Thymus (tissue), 11 donors: ENCODE data around the gene MSMB. TPM values are rescaled to one million over a fixed set of nuclear protein-coding genes. Genes with fewer than 3 reads are reported as not detected.

ENCODE experiments used
- DNase-seq, 9 donors: peaks; one replicate each; pipeline ENCODE4 v3.0.0-alpha.2; 2013; ENCODE audit warnings: low spot score in 9 of 9, low read depth in 6 of 9, missing footprints in 1 of 9
- H3K27ac ChIP-seq, 2 donors: one replicate each; pipeline ENCODE4 v1.5.1; 2013; ENCODE audit warnings: control low read depth in 1 of 2, low read depth in 1 of 2, low read length in 1 of 2, mild to moderate bottlenecking in 1 of 2, moderate library complexity in 1 of 2
- H3K27me3 ChIP-seq, 2 donors: one replicate each; pipeline ENCODE4 v1.5.1; 2013; ENCODE audit warnings: low read length in 1 of 2; ENCODE audit not compliant: control insufficient read depth in 2 of 2, insufficient read depth in 1 of 2
- H3K36me3 ChIP-seq, 2 donors: one replicate each; pipeline ENCODE4 v1.5.1; 2013; ENCODE audit warnings: low read length in 1 of 2, mild to moderate bottlenecking in 1 of 2, moderate library complexity in 1 of 2; ENCODE audit not compliant: control insufficient read depth in 2 of 2, insufficient read depth in 2 of 2
- H3K4me1 ChIP-seq, 2 donors: one replicate each; pipeline ENCODE4 v1.5.1; 2013; ENCODE audit warnings: low read length in 2 of 2; ENCODE audit not compliant: control insufficient read depth in 2 of 2, insufficient read depth in 2 of 2
- H3K4me3 ChIP-seq, 2 donors: one replicate each; pipeline ENCODE4 v1.5.1; 2013; ENCODE audit warnings: low read length in 2 of 2, control low read depth in 1 of 2, mild to moderate bottlenecking in 1 of 2
- H3K9me3 ChIP-seq, 2 donors: one replicate each; pipeline ENCODE4 v1.5.1; 2013; ENCODE audit warnings: low read length in 1 of 2, mild to moderate bottlenecking in 1 of 2; ENCODE audit not compliant: control insufficient read depth in 2 of 2, insufficient read depth in 1 of 2
- WGBS: extraction: QIAGEN DNeasy Blood & Tissue Kit; methylation state at CpG from one replicate; pipeline ENCODE4 v1.1.7; 2013; 5-methylcytosine and 5-hydroxymethylcytosine counted together
- polyA plus RNA-seq: library from polyadenylated mRNA; stranded (reverse); fragments of 200-250 nt; gene quantifications from one replicate; pipeline ENCODE4 v1.2.3, GENCODE V29; 2013
- total RNA-seq: library from RNA; stranded (reverse); fragments of 120-200 nt; gene quantifications from one replicate; pipeline ENCODE4 v1.2.4, GENCODE V29; 2013
- donor health status: healthy.

MSMB gene
- total and polyA plus RNA-seq, 2 donors: 1.1 to 8.6 TPM

DNA sequence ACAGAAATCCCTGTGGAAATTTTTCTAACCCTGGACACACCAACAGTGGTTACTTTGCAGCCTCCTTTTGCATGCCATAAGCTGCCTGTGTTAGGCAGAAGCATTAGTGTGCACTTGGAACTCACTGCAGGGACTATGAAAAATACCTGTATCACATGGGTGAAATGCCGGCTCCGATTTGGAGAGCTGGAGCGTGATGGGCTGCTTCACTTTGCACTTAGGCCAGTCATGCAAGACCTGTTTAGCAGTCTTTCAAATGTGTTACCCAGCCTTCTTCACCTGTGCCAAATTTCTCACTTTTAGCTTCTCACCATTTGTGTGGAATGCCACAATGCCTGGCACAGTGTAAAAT lies 26.9 kb downstream of the MSMB start:
- no peak for DNase-seq
- H3K4me3 ChIP-seq: no peak overlapping the region
- H3K27me3 ChIP-seq: no peaks in the 10 kb centered on the region
- H3K4me1 ChIP-seq: peaks cover 17 to 22% of the 10 kb centered on the region in 2 donors
- peaks cover 0 to 4% of the 10 kb centered on the region in 2 donors for H3K9me3 ChIP-seq
- H3K36me3 ChIP-seq: peaks cover 13 to 29% of the 10 kb centered on the region in 2 donors
- H3K27ac ChIP-seq: no peak overlapping the region
- WGBS: 83% methylated on average over 3 of the region's 3 CpGs

DNA sequence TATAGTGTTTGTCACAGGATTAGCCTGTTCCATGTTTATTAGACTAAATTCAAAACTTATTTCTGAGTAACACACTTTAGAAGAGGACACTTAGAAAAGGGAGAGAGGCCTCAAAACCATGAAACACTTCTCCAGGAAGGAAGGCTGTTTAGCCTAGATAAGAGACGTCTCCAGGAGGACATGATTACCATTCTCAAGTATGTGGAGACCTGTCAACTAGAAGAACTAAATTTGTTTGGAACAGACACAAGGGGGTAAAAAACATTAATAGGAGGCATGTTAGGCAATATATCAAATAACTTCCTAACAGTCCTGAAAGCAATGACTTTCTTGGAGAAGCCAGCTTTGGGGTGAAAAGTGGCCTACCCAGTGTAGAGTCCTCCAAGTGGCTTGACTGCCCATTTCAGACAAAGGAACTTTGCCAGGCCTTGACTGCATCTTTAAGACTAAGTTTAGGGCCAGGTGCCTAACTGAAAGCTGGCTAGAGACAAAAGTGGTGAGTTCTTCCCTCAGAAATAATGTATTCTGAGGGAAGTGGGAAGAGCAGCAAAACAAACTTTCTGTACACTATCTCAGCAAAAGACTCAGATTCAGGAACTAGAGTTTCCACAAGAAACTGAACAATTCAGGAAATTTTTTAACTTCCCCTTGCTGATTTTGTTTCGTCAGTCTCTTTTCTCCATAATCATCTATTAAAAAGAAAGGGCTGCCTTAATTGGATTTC lies 27.5 kb downstream of the MSMB start:
- Histone ChIP-seq H3K4me3 (no peak overlapping the region), H3K27me3 (no peaks in the 10 kb centered on the region), H3K4me1 (peaks cover 14 to 22% of the 10 kb centered on the region in 2 donors)

DNA sequence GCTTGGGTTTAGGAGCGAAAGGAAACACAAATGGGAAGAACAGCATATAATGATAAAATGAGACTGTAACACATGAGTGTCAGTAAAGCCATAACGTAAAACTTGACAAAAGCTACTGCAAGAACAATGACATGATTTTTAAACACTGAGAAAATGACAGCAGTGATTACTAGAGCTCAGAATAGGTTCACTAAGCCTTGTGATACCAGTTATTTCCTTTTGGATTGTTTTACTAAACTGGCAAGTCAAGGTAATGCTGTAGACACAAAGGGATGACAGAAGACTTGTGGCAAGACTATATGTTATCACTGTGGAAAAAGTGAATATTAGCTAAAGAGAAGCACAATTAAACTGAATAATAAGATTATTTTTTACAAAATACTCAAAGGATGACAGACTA lies 28.3 kb downstream of the MSMB start:
- Histone ChIP-seq H3K27me3 (no peaks in the 10 kb centered on the region), H3K4me1 (peaks cover 6 to 18% of the 10 kb centered on the region in 2 donors), H3K36me3 (peaks cover 21 to 41% of the 10 kb centered on the region in 2 donors), H3K9me3 (no peaks in the 10 kb centered on the region), H3K4me3 (no peak overlapping the region), H3K27ac (no peak overlapping the region)
- 96% methylated on average over 2 of the region's 2 CpGs for WGBS
- no peak for DNase-seq

More for the DNA sequence above, 27.5 kb downstream of the MSMB start:
- no peak overlapping the region for H3K27ac ChIP-seq
- H3K9me3 ChIP-seq: peaks cover 0 to 4% of the 10 kb centered on the region in 2 donors
- H3K36me3 ChIP-seq: peaks cover 17 to 34% of the 10 kb centered on the region in 2 donors
- 55% methylated on average over 2 of the region's 2 CpGs for WGBS
- DNase-seq: no peak

DNA sequence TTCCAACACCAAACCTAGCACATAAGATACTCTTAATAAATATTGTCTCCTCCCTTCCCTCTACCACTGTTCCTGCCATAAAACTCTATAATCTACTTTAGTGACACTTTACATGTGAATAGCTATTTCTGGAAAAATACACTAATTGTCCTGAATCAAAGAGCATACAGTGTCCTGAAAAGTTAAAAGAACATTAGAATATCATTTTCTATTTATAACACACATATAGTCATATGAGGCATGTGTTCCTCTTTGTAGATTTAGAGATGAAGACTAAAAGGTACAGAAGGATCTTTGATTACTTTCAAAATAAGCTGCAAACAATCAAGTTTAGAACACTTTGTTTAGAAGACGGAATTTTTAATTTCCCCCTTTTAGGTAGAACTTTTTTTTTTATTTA lies 29.3 kb downstream of the MSMB start:
- no peak overlapping the region for H3K27ac ChIP-seq
- no peaks in the 10 kb centered on the region for H3K9me3 ChIP-seq
- no peak for DNase-seq
- H3K36me3 ChIP-seq: peaks cover 23 to 45% of the 10 kb centered on the region in 2 donors
- H3K27me3 ChIP-seq: no peaks in the 10 kb centered on the region
- no peak overlapping the region for H3K4me3 ChIP-seq
- peaks cover 6 to 18% of the 10 kb centered on the region in 2 donors for H3K4me1 ChIP-seq
- 99% methylated on average over 1 of the region's 1 CpG for WGBS

DNA sequence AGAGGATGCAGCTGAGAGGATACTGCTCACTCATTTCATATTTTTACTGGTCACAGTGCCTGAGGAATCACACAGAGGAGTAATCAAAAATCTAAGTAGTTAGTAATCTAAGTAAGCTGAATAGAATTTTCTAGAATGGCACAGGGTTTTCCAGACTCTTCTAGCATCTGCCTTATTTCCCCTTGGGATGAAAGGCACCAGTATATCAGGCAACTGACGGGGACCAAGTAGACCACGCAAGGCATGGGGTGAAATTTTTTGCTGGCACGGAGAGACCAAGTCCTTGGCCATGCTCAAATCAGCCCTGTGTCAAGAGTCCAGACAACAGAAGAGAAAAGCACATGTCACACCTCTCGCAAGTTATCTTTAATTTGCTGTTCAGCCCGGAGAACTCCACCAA lies 29.9 kb downstream of the MSMB start:
- H3K36me3 ChIP-seq: peaks cover 27 to 50% of the 10 kb centered on the region in 2 donors
- H3K4me1 ChIP-seq: peaks cover 6 to 18% of the 10 kb centered on the region in 2 donors
- DNase-seq: no peak
- no peaks in the 10 kb centered on the region for H3K27me3 ChIP-seq
- H3K9me3 ChIP-seq: no peaks in the 10 kb centered on the region
- H3K4me3 ChIP-seq: no peak overlapping the region
- H3K27ac ChIP-seq: no peak overlapping the region
- WGBS: 98% methylated on average over 5 of the region's 5 CpGs

DNA sequence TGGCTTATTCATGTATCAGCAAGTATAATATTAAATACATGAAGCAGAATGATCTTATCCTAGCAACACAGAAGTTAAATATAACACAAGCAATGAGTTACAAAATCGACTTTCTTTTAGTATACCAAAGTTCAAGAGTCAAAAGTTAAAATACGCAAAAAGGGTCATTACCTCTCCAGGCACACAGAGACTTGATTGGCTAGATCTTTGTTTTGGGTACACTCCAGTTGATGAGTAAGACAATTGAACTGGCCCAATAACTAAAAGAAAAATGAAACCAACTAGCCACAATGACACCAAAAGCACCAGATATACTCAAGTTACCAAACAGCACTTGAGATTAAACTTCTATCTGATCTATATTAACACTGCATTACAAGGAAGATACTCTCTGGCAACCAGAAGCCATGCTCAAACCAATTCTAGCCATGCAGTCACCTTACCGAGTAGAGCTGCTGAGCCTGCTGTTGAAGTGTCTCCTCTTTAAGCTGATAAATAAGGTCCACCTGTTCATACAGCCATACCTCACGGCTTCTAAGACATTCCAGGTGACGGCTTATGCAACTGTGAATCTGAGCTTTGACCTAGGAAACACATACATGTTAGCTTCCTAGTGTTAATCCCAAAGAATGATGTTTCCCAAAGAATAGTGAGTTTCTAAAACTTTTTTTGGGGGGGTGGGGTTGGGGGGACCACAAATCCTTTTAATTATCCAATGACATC lies 31.2 kb downstream of the MSMB start:
- H3K27me3 ChIP-seq: no peaks in the 10 kb centered on the region
- WGBS: 98% methylated on average over 5 of the region's 5 CpGs
- peaks cover 3 to 12% of the 10 kb centered on the region in 2 donors for H3K4me1 ChIP-seq
- no peak for DNase-seq
- H3K36me3 ChIP-seq: peaks cover 40 to 64% of the 10 kb centered on the region in 2 donors
- H3K27ac ChIP-seq: no peak overlapping the region
- H3K4me3 ChIP-seq: no peak overlapping the region
- no peaks in the 10 kb centered on the region for H3K9me3 ChIP-seq

DNA sequence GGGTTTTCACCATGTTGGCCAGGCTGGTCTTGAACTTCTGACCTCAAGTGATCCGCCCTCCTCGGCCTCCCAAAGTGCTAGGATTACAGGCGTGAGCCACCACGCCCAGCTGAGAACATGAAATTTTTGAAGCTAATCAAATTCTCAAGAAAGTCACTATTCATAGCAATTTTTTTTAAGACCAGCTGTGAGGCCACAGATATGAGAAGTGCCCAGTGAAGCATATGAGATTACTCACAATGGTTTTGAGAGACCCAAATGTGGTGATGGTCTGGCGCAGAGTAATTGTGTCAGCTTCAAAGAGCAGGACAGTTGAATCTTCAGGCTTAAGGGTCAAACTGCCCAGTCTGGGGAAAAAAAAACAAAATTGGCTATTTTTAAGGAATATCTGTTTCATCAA lies 31.9 kb downstream of the MSMB start:
- H3K27me3 ChIP-seq: no peaks in the 10 kb centered on the region
- H3K4me1 ChIP-seq: peaks cover 3 to 6% of the 10 kb centered on the region in 2 donors
- H3K36me3 ChIP-seq: peaks cover 44 to 68% of the 10 kb centered on the region in 2 donors
- H3K27ac ChIP-seq: no peak overlapping the region
- H3K4me3 ChIP-seq: no peak overlapping the region
- H3K9me3 ChIP-seq: no peaks in the 10 kb centered on the region
- WGBS: 98% methylated on average over 5 of the region's 5 CpGs
- DNase-seq: no peak

DNA sequence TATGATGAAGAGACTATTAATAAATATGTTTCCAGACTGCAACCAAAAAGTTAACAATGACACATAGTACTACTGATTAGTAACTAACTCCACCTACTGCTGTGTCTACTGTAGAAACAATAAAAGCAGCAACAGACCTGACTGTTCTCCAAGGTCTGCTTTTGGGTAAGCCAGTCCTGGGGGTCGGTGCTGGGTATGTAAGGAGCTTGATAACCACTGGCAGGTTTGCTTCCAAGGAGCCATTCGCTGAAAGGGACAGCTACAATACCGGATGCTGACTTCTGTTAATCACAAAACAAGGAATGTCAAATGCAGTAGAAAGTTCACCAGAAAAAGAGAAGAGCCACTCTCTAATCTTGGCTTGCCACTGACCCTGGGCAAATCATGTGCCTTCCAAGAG lies 33.3 kb downstream of the MSMB start:
- no peaks in the 10 kb centered on the region for H3K27me3 ChIP-seq
- DNase-seq: no peak
- H3K4me3 ChIP-seq: no peak overlapping the region
- H3K9me3 ChIP-seq: no peaks in the 10 kb centered on the region
- no peaks in the 10 kb centered on the region for H3K4me1 ChIP-seq
- no peak overlapping the region for H3K27ac ChIP-seq
- 97% methylated on average over 3 of the region's 3 CpGs for WGBS
- peaks cover 50 to 82% of the 10 kb centered on the region in 2 donors for H3K36me3 ChIP-seq

DNA sequence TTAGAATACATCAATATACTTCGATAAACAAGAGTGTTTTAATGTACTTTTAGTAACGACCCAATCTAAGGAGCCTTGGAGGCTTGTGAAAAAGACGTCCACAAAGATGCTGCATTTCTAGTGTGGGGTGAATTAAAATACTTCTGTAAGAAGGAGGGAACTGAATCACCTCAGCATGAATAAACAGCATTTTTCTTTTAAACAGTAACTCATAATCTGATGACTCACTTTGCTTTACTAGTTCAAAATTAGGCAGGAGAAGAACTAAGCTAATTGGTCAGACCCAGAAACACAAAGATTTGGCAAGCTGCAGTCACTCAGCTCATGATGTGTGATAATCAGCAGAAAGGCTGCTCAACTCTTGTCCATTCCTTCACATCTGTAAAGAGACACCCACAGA lies 39.9 kb downstream of the MSMB start:
- no peaks in the 10 kb centered on the region for H3K27me3 ChIP-seq

More for the DNA sequence above, 39.9 kb downstream of the MSMB start:
- Histone ChIP-seq H3K36me3 (peaks cover 67 to 97% of the 10 kb centered on the region in 2 donors), H3K27ac (no peak overlapping the region), H3K4me1 (no peaks in the 10 kb centered on the region), H3K9me3 (no peaks in the 10 kb centered on the region), H3K4me3 (no peak overlapping the region)
- WGBS: 97% methylated on average over 3 of the region's 3 CpGs
- DNase-seq: no peak
